ENCODE results near the gene POMT1. TPM values are rescaled to one million over a fixed set of nuclear protein-coding genes. Genes with fewer than 3 reads are reported as not detected.

Gene POMT1
- total and polyA plus RNA-seq, 2 of the 8 experiments (the other 6 are each of a cell fraction or from before 2014, with no cell fraction given) = 22.3 to 33.2 TPM

GRCh38 chr9:131505012-131505411, 2.3 kb downstream of the POMT1 start (continued):
- TF ChIP-seq CHD7 (IDR thresholded peaks at IDR 0.05; ENCODE audit: insufficient replicate concordance, low read length) (no peak), GTF2F1 (IDR thresholded peaks at IDR 0.05; ENCODE audit: borderline replicate concordance, low read depth, low read length) (no peak), KDM4A (IDR thresholded peaks at IDR 0.05; ENCODE audit: low read depth, low read length, severe bottlenecking) (no peak), BACH1 (IDR thresholded peaks at IDR 0.05; ENCODE audit: low read length) (no peak), EGR1 (IDR thresholded peaks at IDR 0.05; ENCODE audit: borderline replicate concordance, low read depth, low read length) (no peak), CBX8 (IDR thresholded peaks at IDR 0.05; ENCODE audit: borderline replicate concordance, low read depth, low read length) (no peak)
